B cell (primary cell): Measurements from ENCODE around the gene CPED1. TPM values are rescaled to one million over a fixed set of nuclear protein-coding genes. Genes with fewer than 3 reads are reported as not detected.

ENCODE experiments used
- ATAC-seq: fragments of 200-7000 bp; cut with Tn5 transposase; one replicate; pipeline ENCODE4 v1.10.0; 2021; ENCODE audit warnings: low read depth, mild to moderate bottlenecking, moderate number of reproducible peaks, moderate library complexity
- CTCF ChIA-PET: fragments of 350-600 bp; sonication (Branson Sonifier 250); formaldehyde crosslinking; loops from one replicate; lab custom pipeline; 2021; ENCODE audit warnings: antibody characterized with exemption, inconsistent platforms; lab: Charles Lee
- POLR2A ChIA-PET: fragments of 350-600 bp; sonication (Branson Sonifier 250); formaldehyde crosslinking; loops from one replicate; lab custom pipeline; 2021; ENCODE audit warnings: antibody characterized with exemption; lab: Charles Lee
- DNase-seq: peaks from one replicate; pipeline ENCODE4 v3.0.0; 2013
- H2AFZ ChIP-seq: 2 replicates; pipeline ENCODE4 v1.6.1; 2012; ENCODE audit warnings: mild to moderate bottlenecking, low read depth, low read length; ENCODE audit not compliant: insufficient read depth, poor library complexity, severe bottlenecking
- H3K27ac ChIP-seq, 2 donors: 1 replicate in 1 of 2; 2 replicates in 1 of 2; pipeline ENCODE4 v1.5.1; 2012 to 2013; ENCODE audit warnings: low read length in 2 of 2, mild to moderate bottlenecking in 2 of 2, moderate library complexity in 1 of 2
- H3K27me3 ChIP-seq, 4 experiments: fragments of 200-600 bp in 1 of 4; sonication (generic) in 1 of 4; replicated peaks in 1 of 4; 1 replicate in 2 of 4; 2 replicates in 2 of 4; pipeline versions ENCODE4 v1.6.1 to v1.7.0; 2013 to 2016; ENCODE audit warnings: low read length in 3 of 4, mild to moderate bottlenecking in 2 of 4, mixed read lengths in 1 of 4, moderate library complexity in 1 of 4; ENCODE audit not compliant: insufficient read depth in 4 of 4, control insufficient read depth in 3 of 4; ENCODE audit errors: control extremely low read depth in 1 of 4
- H3K36me3 ChIP-seq, 2 experiments: replicated peaks in 1 of 2; 1 replicate in 1 of 2; 2 replicates in 1 of 2; pipeline versions ENCODE4 v1.6.1 to v1.7.1; 2013; ENCODE audit warnings: low read length in 1 of 2; ENCODE audit not compliant: insufficient read depth in 2 of 2, control insufficient read depth in 1 of 2; ENCODE audit errors: control extremely low read depth in 1 of 2, extremely low read depth in 1 of 2
- H3K4me1 ChIP-seq, 2 donors: fragments of 200-600 bp in 1 of 2; sonication (generic) in 1 of 2; 1 replicate in 1 of 2; 2 replicates in 1 of 2; pipeline versions ENCODE4 v1.5.1 to v1.6.1; 2013 to 2017; ENCODE audit warnings: low read length in 2 of 2; ENCODE audit not compliant: control insufficient read depth in 2 of 2, insufficient read depth in 2 of 2
- H3K4me2 ChIP-seq: replicated peaks from 2 replicates; pipeline ENCODE3; 2012; ENCODE audit warnings: mild to moderate bottlenecking, low read depth, low read length; ENCODE audit not compliant: poor library complexity, severe bottlenecking
- H3K4me3 ChIP-seq, 5 experiments: fragments of 200-600 bp in 1 of 5; sonication (generic) in 1 of 5; 1 replicate in 3 of 5; 2 replicates in 2 of 5; pipeline versions ENCODE4 v1.5.1 to v1.7.0; 2011 to 2016; ENCODE audit warnings: low read length in 4 of 5, mild to moderate bottlenecking in 4 of 5, low read depth in 2 of 5, control low read depth in 1 of 5, moderate library complexity in 1 of 5; ENCODE audit not compliant: insufficient read depth in 1 of 5; ENCODE audit errors: control extremely low read depth in 1 of 5, extremely low read depth in 1 of 5
- H3K79me2 ChIP-seq: fragments of 200-600 bp; sonication (generic); one replicate; pipeline ENCODE4 v1.6.0; 2016; ENCODE audit warnings: low read length; ENCODE audit not compliant: control insufficient read depth, insufficient read depth
- H3K9ac ChIP-seq: fragments of 200-600 bp; sonication (generic); 2 replicates; pipeline ENCODE4 v1.6.1; 2017; ENCODE audit warnings: mild to moderate bottlenecking, low read length, moderate library complexity
- H3K9me3 ChIP-seq, 3 donors: one replicate each; pipeline versions ENCODE4 v1.6.1 to v1.7.1; 2013; ENCODE audit warnings: low read length in 2 of 3; ENCODE audit not compliant: control insufficient read depth in 2 of 3, insufficient read depth in 1 of 3; ENCODE audit errors: control extremely low read depth in 1 of 3
- H4K20me1 ChIP-seq: 2 replicates; pipeline ENCODE4 v1.6.0; 2012; ENCODE audit warnings: mild to moderate bottlenecking, low read length; ENCODE audit not compliant: insufficient read depth, control insufficient read depth, poor library complexity, severe bottlenecking
- H3K27ac Mint-ChIP-seq: one replicate; pipeline ENCODE4 v1.8.0; 2021; ENCODE audit warnings: mixed read lengths
- H3K27me3 Mint-ChIP-seq: one replicate; pipeline ENCODE4 v1.8.0; 2021; ENCODE audit warnings: mixed read lengths
- H3K4me1 Mint-ChIP-seq: one replicate; pipeline ENCODE4 v1.8.0; 2021; ENCODE audit warnings: mixed read lengths
- H3K4me3 Mint-ChIP-seq: one replicate; pipeline ENCODE4 v1.8.0; 2021; ENCODE audit warnings: mixed read lengths
- H3K9me3 Mint-ChIP-seq: one replicate; pipeline ENCODE4 v1.8.0; 2022; ENCODE audit warnings: mixed read lengths; ENCODE audit not compliant: insufficient read depth
- CTCF ChIP-seq: fragments of 200-600 bp; IDR thresholded peaks from one replicate; pipeline ENCODE4 v1.8.0; 2022; ENCODE audit warnings: antibody characterized with exemption, mild to moderate bottlenecking
- EZH2 ChIP-seq: IDR thresholded peaks from 2 replicates; pipeline ENCODE4 v1.6.1; 2012; ENCODE audit warnings: borderline replicate concordance, low read depth, mild to moderate bottlenecking, moderate library complexity, low read length; ENCODE audit not compliant: insufficient read depth, poor library complexity, severe bottlenecking
- WGBS: methylation state at CpG from one replicate; pipeline ENCODE4 v1.1.5; 2013; ENCODE audit warnings: missing lambda C conversion rate; ENCODE audit not compliant: insufficient coverage; 5-methylcytosine and 5-hydroxymethylcytosine counted together
- intact Hi-C: fragments of 100-400 bp; cut with micrococcal nuclease; formaldehyde crosslinking; loops from one replicate; pipeline ENCODE4 v1.10.0; 2022
- polyA plus RNA-seq: library from polyadenylated mRNA; depleted of rRNA; stranded (reverse); fragments of >200 nt; gene quantifications from 2 replicates; pipeline ENCODE4 v1.2.3, GENCODE V29; 2012
- total RNA-seq, 2 donors: library from RNA; stranded (reverse); fragments of 120-200 nt in 1 of 2; gene quantifications; 1 replicate in 1 of 2; 2 replicates in 1 of 2; pipeline versions ENCODE4 v1.2.3 to v1.2.4, GENCODE V29; 2013 to 2022

CPED1 gene
- total and polyA plus RNA-seq, 2 donors (not counting 1 experiment from before 2014, with no cell fraction given), result 0.44 to 3.8 TPM

DNA sequence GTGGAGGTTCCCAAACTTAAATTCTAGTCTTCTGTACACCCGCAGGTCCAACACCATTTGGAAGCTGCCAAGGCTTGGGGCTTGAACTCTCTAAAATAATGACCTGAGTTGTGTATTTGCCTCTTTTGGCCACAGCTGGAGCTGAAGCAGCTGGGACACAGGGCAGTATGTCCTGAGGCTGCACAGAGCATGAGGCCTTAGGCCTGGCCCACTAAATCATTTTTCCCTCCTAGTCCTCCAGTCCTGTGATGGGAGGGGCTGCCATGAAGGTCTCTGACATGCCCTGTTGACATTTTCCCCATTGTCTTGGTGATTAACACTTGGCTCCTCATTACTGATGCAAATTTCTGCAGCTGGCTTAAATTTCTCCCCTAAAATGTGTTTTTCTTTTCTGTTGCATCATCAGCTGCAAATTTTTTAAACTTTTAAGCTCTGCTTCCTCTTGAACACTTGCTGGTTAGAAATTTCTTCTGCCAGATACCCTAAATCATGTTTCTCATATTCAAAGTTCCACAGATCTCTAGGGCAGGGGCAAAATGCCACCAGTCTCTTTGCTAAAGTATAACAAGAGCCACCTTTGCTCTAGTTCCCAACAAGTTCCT is 296.7 kb downstream of the CPED1 start:
- no peak overlapping the region for H3K4me3 Mint-ChIP-seq
- Histone ChIP-seq H3K27me3 (no peaks in the 10 kb centered on the region), H4K20me1 (no peaks in the 10 kb centered on the region), H2AFZ (no peak overlapping the region), H3K9ac (no peak overlapping the region), H3K4me2 (no peak overlapping the region), H3K4me3 (no peak overlapping the region), H3K27ac (no peak overlapping the region), H3K36me3 (no peaks in the 10 kb centered on the region), H3K4me1 (peaks cover 6 to 9% of the 10 kb centered on the region in 2 donors), H3K9me3 (peaks cover 1 to 41% (median 23%) of the 10 kb centered on the region in 3 donors), H3K79me2 (peaks cover 4% of the 10 kb centered on the region)
- H3K9me3 Mint-ChIP-seq, result peaks cover 19% of the 10 kb centered on the region
- POLR2A ChIA-PET, result no interaction called here
- 100% methylated on average over 1 of the region's 1 CpG for WGBS
- peaks cover 24% of the 10 kb centered on the region for H3K4me1 Mint-ChIP-seq
- ATAC-seq (no peak), DNase-seq (no peak)
- intact Hi-C loops, result no loop called here
- CTCF ChIA-PET, result no interaction called here
- H3K27me3 Mint-ChIP-seq, result no peaks in the 10 kb centered on the region
- no peak overlapping the region for H3K27ac Mint-ChIP-seq
- no peak for TF ChIP-seq CTCF
- TF ChIP-seq EZH2, result no peak

- ATAC-seq (no peak), DNase-seq (no peak)
- 80% methylated on average over 1 of the region's 2 CpGs for WGBS
- H3K4me1 ChIP-seq, result peaks cover 6 to 9% of the 10 kb centered on the region in 2 donors
- intact Hi-C loops, result no loop called here
- ChIA-PET CTCF (no interaction called here), POLR2A (no interaction called here)
- H3K36me3 ChIP-seq, result no peaks in the 10 kb centered on the region
- Mint-ChIP-seq H3K27ac (peak overlapping the region; percentile 43), H3K27me3 (no peaks in the 10 kb centered on the region), H3K4me3 (no peak overlapping the region), H3K9me3 (peaks cover 19% of the 10 kb centered on the region), H3K4me1 (peaks cover 21% of the 10 kb centered on the region)
- H4K20me1 ChIP-seq, result no peaks in the 10 kb centered on the region
- no peak overlapping the region for H3K4me2 ChIP-seq
- no peaks in the 10 kb centered on the region for H3K27me3 ChIP-seq
- H3K9me3 ChIP-seq, result peaks cover 1 to 41% (median 23%) of the 10 kb centered on the region in 3 donors
- TF ChIP-seq CTCF (no peak), EZH2 (no peak)
- peak overlapping the region; percentile 21 to 80 for H3K27ac ChIP-seq
- no peak overlapping the region for H3K9ac ChIP-seq
- no peak overlapping the region for H3K4me3 ChIP-seq
- peaks cover 4% of the 10 kb centered on the region for H3K79me2 ChIP-seq
- no peak overlapping the region for H2AFZ ChIP-seq
Measured at GRCh38 chr7:121286186-121286585, 297.7 kb downstream of the CPED1 start.
